Neural cell (in vitro differentiated cells): ENCODE measurements around the gene COL6A5. TPM values are rescaled to one million over a fixed set of nuclear protein-coding genes. Genes with fewer than 3 reads are reported as not detected.

Experiments
- H2AFZ ChIP-seq: fragments of 200-600, 300-800 bp; sonication (generic), shearing (Covaris generic); 2 replicates; pipeline ENCODE4 v1.6.0; 2014; ENCODE audit warnings: low read depth, mild to moderate bottlenecking, antibody characterized with exemption, low read length, moderate library complexity
- H3F3A ChIP-seq: fragments of 200-600 bp; shearing (Covaris generic); 2 replicates; pipeline ENCODE4 v1.6.1; 2016; ENCODE audit warnings: mild to moderate bottlenecking, moderate library complexity, mixed read lengths, antibody characterized with exemption, low read length; ENCODE audit not compliant: insufficient read depth, poor library complexity, severe bottlenecking
- H3K27ac ChIP-seq: fragments of 200-600, 300-800 bp; sonication (generic), shearing (Covaris generic); 2 replicates; pipeline ENCODE4 v1.5.1; 2014; ENCODE audit warnings: mild to moderate bottlenecking, low read length, moderate library complexity
- H3K27me3 ChIP-seq: fragments of 300-800, 200-600 bp; sonication (generic), shearing (Covaris generic); 2 replicates; pipeline ENCODE4 v1.6.0; 2014; ENCODE audit warnings: mild to moderate bottlenecking, low read depth, low read length, moderate library complexity; ENCODE audit not compliant: insufficient read depth
- H3K36me3 ChIP-seq: fragments of 300-800, 200-600 bp; sonication (generic), shearing (Covaris generic); 2 replicates; pipeline ENCODE4 v1.5.1; 2014; ENCODE audit warnings: mild to moderate bottlenecking, antibody characterized with exemption, low read length, moderate library complexity; ENCODE audit not compliant: insufficient read depth
- H3K4me2 ChIP-seq: fragments of 300-800, 200-600 bp; sonication (generic), shearing (Covaris generic); 2 replicates; pipeline ENCODE4 v1.6.0; 2014; ENCODE audit warnings: mild to moderate bottlenecking, low read length
- H3K4me3 ChIP-seq: fragments of 300-800, 200-600 bp; sonication (generic), shearing (Covaris generic); 2 replicates; pipeline ENCODE4 v1.5.1; 2014; ENCODE audit warnings: mild to moderate bottlenecking, low read length, moderate library complexity
- H3K79me2 ChIP-seq: fragments of 200-600 bp; shearing (Covaris generic); replicated peaks from 2 replicates; pipeline ENCODE4 v1.6.0; 2014; ENCODE audit warnings: mild to moderate bottlenecking, low read length, moderate library complexity; ENCODE audit not compliant: insufficient read depth
- H3K9ac ChIP-seq: fragments of 300-800, 200-600 bp; sonication (generic), shearing (Covaris generic); 2 replicates; pipeline ENCODE4 v1.6.1; 2016; ENCODE audit warnings: mild to moderate bottlenecking, low read length, mixed read lengths
- H3K9me2 ChIP-seq: fragments of 200-600 bp; shearing (Covaris generic); 2 replicates; pipeline ENCODE4 v1.6.1; 2016; ENCODE audit warnings: mild to moderate bottlenecking, low read length, mixed read lengths; ENCODE audit not compliant: insufficient read depth
- H3K9me3 ChIP-seq: fragments of 200-600, 300-800 bp; sonication (generic), shearing (Covaris generic); 2 replicates; pipeline ENCODE4 v1.6.1; 2016; ENCODE audit warnings: mild to moderate bottlenecking, mixed run types, low read length, moderate library complexity, mixed read lengths
- H4K20me1 ChIP-seq: fragments of 200-600 bp; shearing (Covaris generic); 2 replicates; pipeline ENCODE4 v1.6.1; 2016; ENCODE audit warnings: mild to moderate bottlenecking, mixed run types; ENCODE audit not compliant: insufficient read depth
- EP300 ChIP-seq: fragments of 450-650 bp; conservative IDR thresholded peaks from 2 replicates; pipeline ENCODE4 v1.6.1; 2014; ENCODE audit warnings: antibody characterized with exemption, mild to moderate bottlenecking, moderate library complexity; ENCODE audit not compliant: poor library complexity, severe bottlenecking
- EZH2 ChIP-seq: fragments of 200-600, 300-800 bp; shearing (Covaris generic), sonication (generic); IDR thresholded peaks from 2 replicates; pipeline ENCODE4 v1.6.1; 2014; ENCODE audit warnings: antibody characterized with exemption, low read length, borderline replicate concordance, mild to moderate bottlenecking; ENCODE audit not compliant: insufficient read depth, poor library complexity, severe bottlenecking
- MXI1 ChIP-seq: fragments of 450-650 bp; conservative IDR thresholded peaks from 2 replicates; pipeline ENCODE4 v1.6.1; 2014; ENCODE audit warnings: antibody characterized with exemption, mild to moderate bottlenecking; ENCODE audit not compliant: poor library complexity, severe bottlenecking
- POLR2AphosphoS5 ChIP-seq: IDR thresholded peaks from 2 replicates; pipeline ENCODE4 v1.6.1; 2012
- RAD21 ChIP-seq: fragments of 450-650 bp; conservative IDR thresholded peaks from 2 replicates; pipeline ENCODE4 v1.6.1; 2014; ENCODE audit warnings: antibody characterized with exemption, mild to moderate bottlenecking, moderate library complexity
- SMC3 ChIP-seq: fragments of 450-650 bp; conservative IDR thresholded peaks from 2 replicates; pipeline ENCODE4 v1.6.1; 2014; ENCODE audit warnings: antibody characterized with exemption, mild to moderate bottlenecking, moderate library complexity; ENCODE audit not compliant: poor library complexity
- TAF1 ChIP-seq: IDR thresholded peaks from 2 replicates; pipeline ENCODE4 v1.6.1; 2012; ENCODE audit warnings: low read depth
- polyA plus RNA-seq: library from polyadenylated mRNA; depleted of rRNA; stranded (reverse); fragments of >200 nt; gene quantifications from 2 replicates; pipeline ENCODE4 v1.2.3, GENCODE V29; 2014
- TF ChIP-seq, protein P1 (sequence below): IDR thresholded peaks from 2 replicates; pipeline ENCODE4 v1.6.1; 2012; ENCODE audit warnings: borderline replicate concordance
- TF ChIP-seq, protein P2 (sequence below): fragments of 450-650 bp; IDR thresholded peaks from 2 replicates; pipeline ENCODE4 v1.5.1; 2014; ENCODE audit warnings: antibody characterized with exemption, mild to moderate bottlenecking, moderate library complexity; ENCODE audit not compliant: poor library complexity, severe bottlenecking

The COL6A5 gene
- polyA plus RNA-seq, 1 donor from 2014 or later: not detected

DNA sequence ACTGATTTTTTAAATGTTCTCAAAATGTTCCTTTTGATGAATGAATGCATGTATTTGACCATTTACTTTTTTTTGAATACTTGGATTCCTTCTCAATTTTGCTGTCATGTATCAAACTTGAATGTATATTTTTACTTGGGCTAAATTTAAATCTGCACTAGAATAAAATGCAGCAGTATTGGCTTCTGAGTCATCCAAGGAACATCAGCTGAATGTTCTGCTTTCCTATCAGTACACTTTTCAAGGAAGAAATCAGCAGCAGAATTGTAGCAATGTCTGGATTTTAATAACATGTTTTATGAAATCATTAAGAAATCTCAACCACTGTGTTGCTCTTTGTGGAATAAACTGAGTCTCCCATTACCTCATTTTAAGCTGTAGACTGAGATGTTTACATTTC is 114.5 kb downstream of the COL6A5 start:
- Histone ChIP-seq H3K79me2 (no peaks in the 10 kb centered on the region), H2AFZ (no peak overlapping the region), H3K4me2 (no peak overlapping the region), H3K9me3 (no peaks in the 10 kb centered on the region), H3K9me2 (no peaks in the 10 kb centered on the region), H3K9ac (no peak overlapping the region), H3K36me3 (no peaks in the 10 kb centered on the region), H3K27me3 (no peaks in the 10 kb centered on the region), H3K27ac (no peak overlapping the region), H3K4me3 (no peak overlapping the region), H3F3A (no peaks in the 10 kb centered on the region), H4K20me1 (no peaks in the 10 kb centered on the region)
- TF ChIP-seq, protein P1, sequence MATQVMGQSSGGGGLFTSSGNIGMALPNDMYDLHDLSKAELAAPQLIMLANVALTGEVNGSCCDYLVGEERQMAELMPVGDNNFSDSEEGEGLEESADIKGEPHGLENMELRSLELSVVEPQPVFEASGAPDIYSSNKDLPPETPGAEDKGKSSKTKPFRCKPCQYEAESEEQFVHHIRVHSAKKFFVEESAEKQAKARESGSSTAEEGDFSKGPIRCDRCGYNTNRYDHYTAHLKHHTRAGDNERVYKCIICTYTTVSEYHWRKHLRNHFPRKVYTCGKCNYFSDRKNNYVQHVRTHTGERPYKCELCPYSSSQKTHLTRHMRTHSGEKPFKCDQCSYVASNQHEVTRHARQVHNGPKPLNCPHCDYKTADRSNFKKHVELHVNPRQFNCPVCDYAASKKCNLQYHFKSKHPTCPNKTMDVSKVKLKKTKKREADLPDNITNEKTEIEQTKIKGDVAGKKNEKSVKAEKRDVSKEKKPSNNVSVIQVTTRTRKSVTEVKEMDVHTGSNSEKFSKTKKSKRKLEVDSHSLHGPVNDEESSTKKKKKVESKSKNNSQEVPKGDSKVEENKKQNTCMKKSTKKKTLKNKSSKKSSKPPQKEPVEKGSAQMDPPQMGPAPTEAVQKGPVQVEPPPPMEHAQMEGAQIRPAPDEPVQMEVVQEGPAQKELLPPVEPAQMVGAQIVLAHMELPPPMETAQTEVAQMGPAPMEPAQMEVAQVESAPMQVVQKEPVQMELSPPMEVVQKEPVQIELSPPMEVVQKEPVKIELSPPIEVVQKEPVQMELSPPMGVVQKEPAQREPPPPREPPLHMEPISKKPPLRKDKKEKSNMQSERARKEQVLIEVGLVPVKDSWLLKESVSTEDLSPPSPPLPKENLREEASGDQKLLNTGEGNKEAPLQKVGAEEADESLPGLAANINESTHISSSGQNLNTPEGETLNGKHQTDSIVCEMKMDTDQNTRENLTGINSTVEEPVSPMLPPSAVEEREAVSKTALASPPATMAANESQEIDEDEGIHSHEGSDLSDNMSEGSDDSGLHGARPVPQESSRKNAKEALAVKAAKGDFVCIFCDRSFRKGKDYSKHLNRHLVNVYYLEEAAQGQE: no peak
- TF ChIP-seq, protein P2, sequence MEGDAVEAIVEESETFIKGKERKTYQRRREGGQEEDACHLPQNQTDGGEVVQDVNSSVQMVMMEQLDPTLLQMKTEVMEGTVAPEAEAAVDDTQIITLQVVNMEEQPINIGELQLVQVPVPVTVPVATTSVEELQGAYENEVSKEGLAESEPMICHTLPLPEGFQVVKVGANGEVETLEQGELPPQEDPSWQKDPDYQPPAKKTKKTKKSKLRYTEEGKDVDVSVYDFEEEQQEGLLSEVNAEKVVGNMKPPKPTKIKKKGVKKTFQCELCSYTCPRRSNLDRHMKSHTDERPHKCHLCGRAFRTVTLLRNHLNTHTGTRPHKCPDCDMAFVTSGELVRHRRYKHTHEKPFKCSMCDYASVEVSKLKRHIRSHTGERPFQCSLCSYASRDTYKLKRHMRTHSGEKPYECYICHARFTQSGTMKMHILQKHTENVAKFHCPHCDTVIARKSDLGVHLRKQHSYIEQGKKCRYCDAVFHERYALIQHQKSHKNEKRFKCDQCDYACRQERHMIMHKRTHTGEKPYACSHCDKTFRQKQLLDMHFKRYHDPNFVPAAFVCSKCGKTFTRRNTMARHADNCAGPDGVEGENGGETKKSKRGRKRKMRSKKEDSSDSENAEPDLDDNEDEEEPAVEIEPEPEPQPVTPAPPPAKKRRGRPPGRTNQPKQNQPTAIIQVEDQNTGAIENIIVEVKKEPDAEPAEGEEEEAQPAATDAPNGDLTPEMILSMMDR: no peak
- TF ChIP-seq SMC3: no peak
- no peak for TF ChIP-seq POLR2AphosphoS5
- TF ChIP-seq TAF1: no peak
- TF ChIP-seq RAD21: no peak
- no peak for TF ChIP-seq EP300
- TF ChIP-seq MXI1: no peak
- TF ChIP-seq EZH2: no peak

- Histone ChIP-seq H3K27ac (no peak overlapping the region), H4K20me1 (no peaks in the 10 kb centered on the region), H3K36me3 (no peaks in the 10 kb centered on the region), H3F3A (no peaks in the 10 kb centered on the region), H3K9me3 (no peaks in the 10 kb centered on the region), H3K27me3 (no peaks in the 10 kb centered on the region), H2AFZ (no peak overlapping the region), H3K4me3 (no peak overlapping the region), H3K9me2 (no peaks in the 10 kb centered on the region), H3K4me2 (no peak overlapping the region), H3K79me2 (no peaks in the 10 kb centered on the region), H3K9ac (no peak overlapping the region)
- TF ChIP-seq, protein P1: no peak
- no peak for TF ChIP-seq MXI1
- TF ChIP-seq EZH2: no peak
Measured at GRCh38 chr3:130462089-130462488, 116.6 kb downstream of the COL6A5 start.
